Myometrial cell (primary cell): ENCODE results near the gene ANKLE2. TPM values are rescaled to one million over a fixed set of nuclear protein-coding genes. Genes with fewer than 3 reads are reported as not detected.

Source experiments
- total RNA-seq: library from RNA; depleted of rRNA; stranded (reverse); fragments of >200 nt; gene quantifications from 2 replicates; pipeline ENCODE4 v1.2.3, GENCODE V29; 2015

Gene ANKLE2
- 51.3 and 58.5 TPM in 2 replicates for total RNA-seq

DNA sequence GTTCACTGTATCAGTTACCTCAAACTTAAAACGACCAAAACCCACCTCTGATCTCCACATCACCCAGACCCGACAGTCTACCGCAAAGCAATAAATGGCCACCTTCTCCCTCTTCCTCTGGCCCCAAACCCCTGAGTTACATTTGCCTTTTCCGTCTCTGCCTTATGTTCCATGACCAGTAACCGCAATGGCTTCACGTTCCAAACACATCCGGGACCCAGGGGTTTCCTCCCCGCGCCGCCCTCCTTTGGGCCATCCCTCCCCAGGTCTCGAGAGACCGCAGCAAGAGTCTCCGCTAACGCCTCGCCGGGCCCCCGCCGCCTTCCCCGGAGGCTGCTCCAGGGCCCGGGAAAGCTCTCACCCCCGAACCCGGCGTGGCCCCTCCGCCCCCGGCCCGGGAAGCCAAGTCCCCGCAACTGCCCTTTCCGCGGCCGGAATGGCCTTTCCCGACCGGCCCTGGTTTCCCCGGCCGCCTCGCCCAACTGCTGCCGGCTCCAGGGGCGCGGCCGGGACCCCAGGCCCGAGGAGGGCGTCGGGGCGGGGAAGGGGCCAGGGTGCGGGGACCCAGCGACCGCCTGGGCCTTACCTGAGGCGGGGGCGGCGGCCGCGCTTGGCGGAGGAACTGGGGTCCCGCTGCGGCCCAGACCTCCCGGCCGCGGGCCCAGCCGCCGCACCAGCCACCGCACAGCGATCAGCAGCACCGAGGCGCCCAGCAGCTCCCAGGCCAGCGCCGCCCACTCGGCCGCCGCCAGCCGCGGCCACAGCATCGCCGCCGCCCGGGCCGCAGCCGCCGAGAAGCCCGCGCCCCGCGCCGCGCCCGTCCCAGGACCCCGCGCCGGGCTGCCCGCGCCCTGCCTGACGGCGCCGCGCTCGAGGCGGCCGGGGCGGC lies at the start of gene ANKLE2:
Gene ANKLE2 (minus strand): TSS at position 801 of the 889 bp plus-strand sequence. CDS start 34 bp downstream, at position 767.

DNA sequence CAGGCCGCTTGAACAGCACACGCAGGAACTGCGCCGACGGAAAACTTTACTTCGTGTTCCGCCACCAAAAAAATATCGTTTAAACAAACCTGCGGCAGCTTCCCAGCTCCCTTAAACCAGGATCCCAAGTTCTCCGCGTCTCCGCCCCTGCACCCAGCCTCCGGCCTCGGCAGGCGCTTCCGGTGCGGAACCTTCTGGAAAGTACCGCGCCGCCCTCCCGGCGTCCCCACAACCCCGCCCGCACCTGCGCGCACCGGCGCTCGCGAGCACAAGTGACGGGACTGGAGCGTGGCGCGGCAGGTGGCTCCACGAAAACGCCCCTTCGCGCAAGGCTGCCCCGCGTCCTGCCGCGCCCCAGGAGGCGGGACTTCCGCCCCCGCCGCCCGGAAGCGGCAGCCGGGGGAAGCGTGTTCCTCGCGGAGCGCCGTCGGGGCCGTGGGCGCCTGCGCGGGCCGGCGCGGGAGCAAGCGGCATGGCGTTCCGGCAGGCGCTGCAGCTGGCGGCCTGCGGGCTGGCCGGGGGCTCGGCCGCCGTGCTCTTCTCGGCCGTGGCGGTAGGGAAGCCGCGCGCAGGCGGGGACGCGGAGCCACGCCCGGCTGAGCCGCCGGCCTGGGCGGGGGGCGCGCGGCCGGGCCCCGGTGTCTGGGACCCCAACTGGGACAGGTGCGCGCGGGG lies 51.1 kb downstream of the ANKLE2 start, which contains the start of gene PGAM5:
Gene PGAM5 (plus strand): TSS at position 438 of the 675 bp plus-strand sequence. CDS start 35 bp downstream, at position 473.

GRCh38 chr12:132687211-132688164 lies 74.1 kb downstream of the ANKLE2 start, which contains the start of the genes POLE and PXMP2:
Gene POLE (minus strand): TSS chr12:132687342. CDS start chr12:132687315, 27 bp downstream.
Gene PXMP2 (plus strand): TSS chr12:132687587. CDS start chr12:132687671, 84 bp downstream.

Other genes with a start within 250 kb of the ANKLE2 start
- 2.8 TPM in 1 of 2 replicates, not detected in the other for gene LRCOL1, start 151.2 kb downstream of the ANKLE2 start, total RNA-seq
- gene P2RX2, start 143.1 kb downstream of the ANKLE2 start, total RNA-seq, result not detected in 2 replicates
- 15.9 and 21.8 TPM in 2 replicates for gene POLE, start 74.5 kb downstream of the ANKLE2 start, total RNA-seq
- gene PXMP2, start 74.2 kb downstream of the ANKLE2 start, total RNA-seq, result 25.9 and 40.1 TPM in 2 replicates
- 32.3 and 39.2 TPM in 2 replicates for gene PGAM5, start 51.0 kb downstream of the ANKLE2 start, total RNA-seq
- 58.5 and 74.6 TPM in 2 replicates for gene GOLGA3, start 67.0 kb upstream of the ANKLE2 start, total RNA-seq
- 33.5 and 39.5 TPM in 2 replicates for gene CHFR, start 125.8 kb upstream of the ANKLE2 start, total RNA-seq
- 2.1 and 3.5 TPM in 2 replicates for gene ZNF605, start 194.5 kb upstream of the ANKLE2 start, total RNA-seq
- 3.4 and 3.5 TPM in 2 replicates for gene ZNF26, start 224.5 kb upstream of the ANKLE2 start, total RNA-seq